Prostate gland (tissue), 2 donors: ENCODE data around the gene PRICKLE2. TPM values are rescaled to one million over a fixed set of nuclear protein-coding genes. Genes with fewer than 3 reads are reported as not detected.
A peak's percentile ranks its signal among the peaks of the same experiment; 100 is the strongest.

Source experiments
- DNase-seq: peaks from one replicate; pipeline ENCODE4 v3.0.0-alpha.2; 2019; ENCODE audit warnings: low spot score
- H3K27ac ChIP-seq, 2 donors: fragments of 200-600 bp; sonication (generic); 2 replicates each; pipeline ENCODE4 v1.5.1; 2017 to 2019
- H3K27me3 ChIP-seq: fragments of 200-600 bp; sonication (generic); replicated peaks from 2 replicates; pipeline ENCODE4 v1.5.1; 2019; ENCODE audit not compliant: insufficient read depth
- H3K36me3 ChIP-seq, 2 donors: fragments of 200-600 bp; sonication (generic); 1 replicate in 1 of 2; 2 replicates in 1 of 2; pipeline versions ENCODE4 v1.5.1 to v1.8.1; 2017 to 2019
- H3K4me1 ChIP-seq: fragments of 200-600 bp; sonication (generic); replicated peaks from 2 replicates; pipeline ENCODE4 v1.5.1; 2019
- H3K4me3 ChIP-seq, 2 donors: fragments of 200-600 bp; sonication (generic); 2 replicates each; pipeline ENCODE4 v1.5.1; 2017 to 2019
- H3K9me3 ChIP-seq: fragments of 200-600 bp; sonication (generic); 2 replicates; pipeline ENCODE4 v1.5.1; 2017
- POLR2A ChIP-seq: fragments of 450-650 bp; IDR thresholded peaks from one replicate; pipeline ENCODE4 v1.6.1; 2016; ENCODE audit warnings: antibody characterized with exemption, mild to moderate bottlenecking
- POLR2AphosphoS5 ChIP-seq: sonication (generic); formaldehyde crosslinking; IDR thresholded peaks from one replicate; pipeline ENCODE4 v1.6.1; 2017; ENCODE audit warnings: antibody characterized with exemption
- WGBS: methylation state at CpG from one replicate; pipeline ENCODE4 v1.1.5; 2018; 5-methylcytosine and 5-hydroxymethylcytosine counted together
- intact Hi-C: fragments of 100-400 bp; cut with DNase I; formaldehyde crosslinking; loops from one replicate; pipeline ENCODE4 v1.14.2; 2022
- total RNA-seq, 2 donors: library from RNA; depleted of rRNA; stranded (reverse); fragments of >200 nt; gene quantifications; one replicate each; pipeline ENCODE4 v1.1.0, GENCODE V29; 2016
- TF ChIP-seq, protein P1 (sequence below), 4 experiments: fragments of 200-600 bp in 2 of 4; fragments of 450-650 bp in 2 of 4; sonication (generic) in 2 of 4; IDR thresholded peaks; 1 replicate in 3 of 4; 2 replicates in 1 of 4; pipeline ENCODE4 v1.5.1; 2016 to 2019; ENCODE audit warnings: antibody characterized with exemption in 4 of 4, mild to moderate bottlenecking in 2 of 4, moderate library complexity in 2 of 4

PRICKLE2 gene
- total RNA-seq, 2 donors from 2014 or later, result 11.9 to 21.0 TPM

GRCh38 chr3:64229903-64230302, 4.6 kb upstream of the PRICKLE2 start:
- no peaks in the 10 kb centered on the region for H3K4me1 ChIP-seq
- intact Hi-C loops, result no loop called here
- no peaks in the 10 kb centered on the region for H3K27me3 ChIP-seq
- no peaks in the 10 kb centered on the region for H3K36me3 ChIP-seq
- no peaks in the 10 kb centered on the region for H3K9me3 ChIP-seq
- WGBS, result 83% methylated on average over 1 of the region's 1 CpG
- no peak overlapping the region for H3K27ac ChIP-seq
- H3K4me3 ChIP-seq, result no peak overlapping the region
- TF ChIP-seq, protein P1, sequence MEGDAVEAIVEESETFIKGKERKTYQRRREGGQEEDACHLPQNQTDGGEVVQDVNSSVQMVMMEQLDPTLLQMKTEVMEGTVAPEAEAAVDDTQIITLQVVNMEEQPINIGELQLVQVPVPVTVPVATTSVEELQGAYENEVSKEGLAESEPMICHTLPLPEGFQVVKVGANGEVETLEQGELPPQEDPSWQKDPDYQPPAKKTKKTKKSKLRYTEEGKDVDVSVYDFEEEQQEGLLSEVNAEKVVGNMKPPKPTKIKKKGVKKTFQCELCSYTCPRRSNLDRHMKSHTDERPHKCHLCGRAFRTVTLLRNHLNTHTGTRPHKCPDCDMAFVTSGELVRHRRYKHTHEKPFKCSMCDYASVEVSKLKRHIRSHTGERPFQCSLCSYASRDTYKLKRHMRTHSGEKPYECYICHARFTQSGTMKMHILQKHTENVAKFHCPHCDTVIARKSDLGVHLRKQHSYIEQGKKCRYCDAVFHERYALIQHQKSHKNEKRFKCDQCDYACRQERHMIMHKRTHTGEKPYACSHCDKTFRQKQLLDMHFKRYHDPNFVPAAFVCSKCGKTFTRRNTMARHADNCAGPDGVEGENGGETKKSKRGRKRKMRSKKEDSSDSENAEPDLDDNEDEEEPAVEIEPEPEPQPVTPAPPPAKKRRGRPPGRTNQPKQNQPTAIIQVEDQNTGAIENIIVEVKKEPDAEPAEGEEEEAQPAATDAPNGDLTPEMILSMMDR (IDR thresholded peaks at IDR 0.05), result no peak
- no peak for TF ChIP-seq POLR2A
- TF ChIP-seq POLR2AphosphoS5, result no peak
- no peak for DNase-seq

DNA sequence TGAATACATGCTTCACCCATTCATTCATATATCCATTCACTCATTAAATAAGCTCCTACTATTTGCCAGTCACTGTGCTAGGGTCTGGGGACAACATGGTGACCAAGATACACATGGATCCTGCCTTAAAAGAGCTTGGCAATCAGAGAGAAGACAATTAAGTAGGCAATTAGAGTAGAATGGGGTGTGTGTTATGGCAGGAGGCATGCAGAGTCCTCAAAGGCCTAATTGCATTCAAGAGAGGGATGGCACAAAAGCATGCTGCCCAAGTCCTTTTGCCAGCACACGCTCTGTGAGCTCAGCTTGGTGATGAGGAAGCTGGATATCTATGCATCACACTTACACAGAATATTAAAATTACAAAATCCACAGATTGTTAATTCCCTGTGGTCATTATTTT, 2.8 kb upstream of the PRICKLE2 start:
- Histone ChIP-seq H3K27me3 (no peaks in the 10 kb centered on the region), H3K4me1 (no peaks in the 10 kb centered on the region), H3K4me3 (no peak overlapping the region), H3K27ac (no peak overlapping the region), H3K9me3 (no peaks in the 10 kb centered on the region), H3K36me3 (no peaks in the 10 kb centered on the region)
- TF ChIP-seq POLR2AphosphoS5 (no peak), POLR2A (no peak)
- TF ChIP-seq, protein P1 (IDR thresholded peaks at IDR 0.05), result no peak
- intact Hi-C loops, result no loop called here
- no peak for DNase-seq
- WGBS, result 94% methylated on average over 1 of the region's 1 CpG

- TF ChIP-seq, protein P1 (IDR thresholded peaks at IDR 0.05), result no peak
- TF ChIP-seq POLR2A (no peak), POLR2AphosphoS5 (no peak)
- intact Hi-C loops, result no loop called here
- Histone ChIP-seq H3K36me3 (no peaks in the 10 kb centered on the region), H3K27me3 (no peaks in the 10 kb centered on the region), H3K9me3 (no peaks in the 10 kb centered on the region), H3K4me3 (no peak overlapping the region), H3K4me1 (no peaks in the 10 kb centered on the region), H3K27ac (no peak overlapping the region)
- 93% methylated on average over 3 of the region's 3 CpGs for WGBS
- no peak for DNase-seq
Measured at GRCh38 chr3:64226730-64227129, 1.5 kb upstream of the PRICKLE2 start.

- intact Hi-C loops, result no loop called here
- Histone ChIP-seq H3K4me3 (no peak overlapping the region), H3K27me3 (no peaks in the 10 kb centered on the region), H3K27ac (peak overlapping the region; percentile 38 to 51), H3K4me1 (no peaks in the 10 kb centered on the region), H3K9me3 (no peaks in the 10 kb centered on the region), H3K36me3 (no peaks in the 10 kb centered on the region)
- 70% methylated on average over 7 of the region's 7 CpGs for WGBS
- no peak for TF ChIP-seq POLR2AphosphoS5
- no peak for TF ChIP-seq POLR2A
- TF ChIP-seq, protein P1 (IDR thresholded peaks at IDR 0.05), result no peak
- no peak for DNase-seq
Measured at GRCh38 chr3:64225695-64226499, 631 bp upstream of the PRICKLE2 start.
